ENCODE data around the gene SAPCD2.

SAPCD2 gene

GRCh38 chr9:137087409-137087925 is 17.1 kb upstream of the SAPCD2 start:
- H3K4me3 ChIP-seq (ENCODE audit: low read length): peak overlapping the region; percentile 51; the same call in 1 of the 2 replicates
- 0 out of 2 replicates have a peak, but pooled peaks cover 3% of the 10 kb centered on the region for H3K36me3 ChIP-seq (ENCODE audit: control insufficient read depth, insufficient read depth, low read length)
- no peak overlapping the region for H3K27ac ChIP-seq (ENCODE audit: low read length)
- no peaks in the 10 kb centered on the region for H3K27me3 ChIP-seq (ENCODE audit: control insufficient read depth, insufficient read depth, low read length)
- WGBS (ENCODE audit: insufficient coverage, insufficient read length): no CpG with 5 or more reads among the region's 22 CpGs
- DNase-seq (ENCODE audit: low read depth, low spot score): no peak
- no peaks in the 10 kb centered on the region for H3K9me3 ChIP-seq (ENCODE audit: control insufficient read depth, insufficient read depth, low read length)
- H3K4me1 ChIP-seq (ENCODE audit: control insufficient read depth, insufficient read depth, low read length): no peaks in the 10 kb centered on the region; the same call in 1 of the 2 replicates

DNA sequence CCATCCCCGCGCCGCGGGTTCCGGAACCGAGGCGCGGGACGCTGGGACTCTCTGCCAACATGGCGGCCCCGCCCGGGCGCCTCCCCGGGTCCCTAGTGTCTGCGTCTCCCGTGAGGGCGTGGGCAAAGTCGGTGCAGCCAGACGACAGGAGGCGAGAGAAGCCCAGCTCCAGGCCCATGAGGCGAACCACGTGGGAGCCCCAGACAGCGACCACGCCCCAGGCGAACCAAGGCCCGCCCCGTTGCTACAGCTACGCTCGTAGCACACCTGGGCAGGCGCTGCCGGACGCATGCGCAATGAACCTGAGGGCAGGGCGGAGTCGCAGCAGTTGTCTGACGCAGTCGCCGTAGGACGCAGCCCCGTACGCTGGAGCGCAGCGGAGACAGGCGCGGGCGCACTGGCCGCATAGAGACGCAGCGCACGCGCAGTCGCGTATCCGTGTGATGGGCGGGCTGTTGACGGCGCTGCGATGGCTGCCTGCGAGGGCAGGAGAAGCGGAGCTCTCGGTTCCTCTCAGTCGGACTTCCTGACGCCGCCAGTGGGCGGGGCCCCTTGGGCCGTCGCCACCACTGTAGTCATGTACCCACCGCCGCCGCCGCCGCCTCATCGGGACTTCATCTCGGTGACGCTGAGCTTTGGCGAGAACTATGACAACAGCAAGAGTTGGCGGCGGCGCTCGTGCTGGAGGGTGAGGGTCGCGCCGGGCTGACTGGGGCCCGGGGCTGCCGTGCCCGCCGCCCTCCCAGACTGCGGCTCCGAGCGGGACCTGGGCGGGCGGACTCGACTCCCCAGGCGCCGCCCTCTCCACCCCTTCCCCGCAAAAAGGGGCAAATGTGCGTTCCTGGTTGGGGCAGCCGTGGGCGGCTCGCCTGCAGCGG is 16.4 kb upstream of the SAPCD2 start, which contains the start of gene MAN1B1:
Gene MAN1B1 (plus strand): TSS at position 455 of the 878 bp plus-strand sequence. CDS start 15 bp downstream, at position 470.
- Histone ChIP-seq H3K4me3 (ENCODE audit: low read length) (peak within 1 kb of the TSS; percentile 51; the same call in 1 of the 2 replicates), H3K4me1 (ENCODE audit: control insufficient read depth, insufficient read depth, low read length) (no peaks in the 10 kb centered on the region; the same call in 1 of the 2 replicates), H3K36me3 (ENCODE audit: control insufficient read depth, insufficient read depth, low read length) (0 out of 2 replicates have a peak, but pooled peaks cover 3% of the 10 kb centered on the region), H3K27ac (ENCODE audit: low read length) (no peak within 1 kb of the TSS), H3K9me3 (ENCODE audit: control insufficient read depth, insufficient read depth, low read length) (no peaks in the 10 kb centered on the region), H3K27me3 (ENCODE audit: control insufficient read depth, insufficient read depth, low read length) (no peaks in the 10 kb centered on the region)
- WGBS (ENCODE audit: insufficient coverage, insufficient read length): no CpG with 5 or more reads among the region's 101 CpGs
- peak; percentile 99 for DNase-seq (ENCODE audit: low read depth, low spot score)

DNA sequence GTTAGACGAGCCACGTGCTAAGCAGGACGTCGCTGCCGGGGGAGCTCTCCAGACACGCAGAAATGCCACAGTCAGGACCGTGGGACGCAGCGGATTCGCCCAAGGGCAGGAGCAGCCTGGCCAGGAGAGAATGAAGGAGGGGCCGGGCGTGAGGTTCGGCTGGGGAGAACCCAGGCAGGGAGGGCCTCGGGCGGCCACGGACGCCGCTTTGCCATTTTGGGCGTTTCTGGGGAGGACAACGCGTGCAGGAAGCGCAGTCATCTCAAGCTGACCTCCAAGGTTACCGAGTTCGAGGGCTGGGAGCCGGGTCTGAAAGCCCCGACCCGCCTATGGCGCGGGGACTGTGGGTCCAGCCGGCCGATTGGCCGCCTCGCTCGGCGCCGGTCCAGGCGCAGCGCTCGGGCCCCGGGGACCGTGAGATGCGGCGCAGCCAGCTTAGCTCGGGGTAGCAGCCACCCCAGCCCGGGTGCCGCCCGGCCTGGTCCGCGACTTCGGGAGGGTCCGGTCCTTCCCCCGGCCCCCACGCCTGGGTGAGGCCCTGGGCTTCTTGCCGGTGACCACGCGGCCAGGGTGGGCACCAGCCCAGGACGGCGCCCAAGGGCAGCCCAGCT is 15.7 kb upstream of the SAPCD2 start:
- H3K4me3 ChIP-seq (ENCODE audit: low read length): peak overlapping the region; percentile 44; the same call in 1 of the 2 replicates
- H3K27ac ChIP-seq (ENCODE audit: low read length): no peak overlapping the region
- no peaks in the 10 kb centered on the region for H3K9me3 ChIP-seq (ENCODE audit: control insufficient read depth, insufficient read depth, low read length)
- H3K27me3 ChIP-seq (ENCODE audit: control insufficient read depth, insufficient read depth, low read length): no peaks in the 10 kb centered on the region
- DNase-seq (ENCODE audit: low read depth, low spot score): no peak
- H3K36me3 ChIP-seq (ENCODE audit: control insufficient read depth, insufficient read depth, low read length): 0 out of 2 replicates have a peak, but pooled peaks cover under 1% of the 10 kb centered on the region
- no peaks in the 10 kb centered on the region; the same call in 1 of the 2 replicates for H3K4me1 ChIP-seq (ENCODE audit: control insufficient read depth, insufficient read depth, low read length)
- WGBS (ENCODE audit: insufficient coverage, insufficient read length): no CpG with 5 or more reads among the region's 58 CpGs

DNA sequence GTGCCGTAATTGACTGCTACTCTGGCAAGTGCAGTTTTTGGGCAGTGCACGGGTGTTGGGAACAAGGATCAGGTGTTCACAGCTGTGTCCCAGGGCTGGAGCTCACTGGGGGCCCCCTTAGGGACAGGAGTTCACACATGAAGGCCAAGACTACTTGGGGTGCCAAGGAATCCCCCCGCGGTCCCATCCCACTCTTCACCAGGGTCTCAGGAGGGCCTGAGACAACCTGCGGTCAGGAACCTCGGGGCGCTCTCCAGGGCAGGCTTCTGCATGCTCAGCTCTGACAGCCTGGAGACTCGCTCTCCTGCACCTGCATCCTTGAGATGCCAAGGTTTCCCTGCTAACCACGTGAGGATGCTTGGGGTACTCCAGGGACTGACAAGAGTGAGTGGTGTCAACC is 14.2 kb upstream of the SAPCD2 start:
- Histone ChIP-seq H3K27me3 (ENCODE audit: control insufficient read depth, insufficient read depth, low read length) (no peaks in the 10 kb centered on the region), H3K36me3 (ENCODE audit: control insufficient read depth, insufficient read depth, low read length) (no peaks in the 10 kb centered on the region), H3K4me3 (ENCODE audit: low read length) (no peak overlapping the region), H3K9me3 (ENCODE audit: control insufficient read depth, insufficient read depth, low read length) (no peaks in the 10 kb centered on the region), H3K4me1 (ENCODE audit: control insufficient read depth, insufficient read depth, low read length) (no peaks in the 10 kb centered on the region; the same call in 1 of the 2 replicates), H3K27ac (ENCODE audit: low read length) (no peak overlapping the region)
- WGBS (ENCODE audit: insufficient coverage, insufficient read length): no CpG with 5 or more reads among the region's 9 CpGs
- DNase-seq (ENCODE audit: low read depth, low spot score): no peak

DNA sequence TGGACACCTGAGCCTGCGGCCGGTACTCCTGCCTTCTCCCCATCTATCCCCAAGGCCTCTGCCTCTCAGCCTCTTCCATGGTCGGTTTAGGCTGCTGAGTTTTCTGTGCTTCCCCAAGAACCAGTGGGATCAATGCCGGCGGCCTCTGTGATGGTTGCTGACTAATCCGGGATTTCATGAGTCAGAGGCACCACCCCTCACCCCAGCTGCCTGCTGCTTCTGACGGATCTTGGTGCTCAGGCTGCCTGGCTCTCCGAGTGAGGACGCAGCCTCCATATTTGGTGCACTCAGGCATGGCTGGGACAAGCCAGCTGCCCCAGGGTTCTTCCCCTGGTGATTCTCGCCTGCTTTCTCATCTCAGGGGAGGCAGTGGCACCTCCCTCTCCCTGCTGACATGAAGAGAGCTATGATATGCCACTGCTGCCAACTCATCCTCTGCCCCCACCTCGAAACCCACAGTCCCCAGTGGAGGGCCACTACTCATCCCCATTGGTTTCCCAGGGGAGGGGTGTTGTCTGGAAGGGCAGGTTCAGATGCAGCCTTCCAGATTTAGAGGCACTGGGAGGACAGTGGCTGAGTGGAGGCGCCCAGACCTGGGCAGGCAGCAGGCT is 13.1 kb upstream of the SAPCD2 start:
- H3K9me3 ChIP-seq (ENCODE audit: control insufficient read depth, insufficient read depth, low read length): no peaks in the 10 kb centered on the region
- H3K27ac ChIP-seq (ENCODE audit: low read length): no peak overlapping the region
- peaks cover 4% of the 10 kb centered on the region; the same call in 1 of the 2 replicates for H3K27me3 ChIP-seq (ENCODE audit: control insufficient read depth, insufficient read depth, low read length)
- no peaks in the 10 kb centered on the region for H3K36me3 ChIP-seq (ENCODE audit: control insufficient read depth, insufficient read depth, low read length)
- H3K4me1 ChIP-seq (ENCODE audit: control insufficient read depth, insufficient read depth, low read length): peaks cover 3% of the 10 kb centered on the region
- no peak for DNase-seq (ENCODE audit: low read depth, low spot score)
- no CpG with 5 or more reads among the region's 12 CpGs for WGBS (ENCODE audit: insufficient coverage, insufficient read length)
- H3K4me3 ChIP-seq (ENCODE audit: low read length): no peak overlapping the region

DNA sequence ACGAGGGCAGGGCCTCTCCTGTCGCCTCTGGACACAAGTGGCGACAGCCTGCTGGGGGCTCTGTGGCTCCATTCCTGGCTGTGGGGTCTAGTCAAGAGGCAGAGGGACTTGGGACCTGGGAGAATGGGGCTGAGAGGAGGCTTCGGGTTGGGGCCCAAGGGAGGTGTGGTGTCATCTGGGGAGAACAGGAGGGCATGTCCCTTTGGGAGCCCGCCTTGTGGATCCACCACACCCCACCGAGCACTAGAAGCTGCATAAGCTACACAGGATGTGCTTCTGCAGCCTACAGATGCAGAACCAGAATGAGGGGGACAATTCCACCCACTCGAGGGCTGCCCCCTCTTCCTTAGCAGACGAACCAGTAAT is 12.6 kb upstream of the SAPCD2 start:
- Histone ChIP-seq H3K4me3 (ENCODE audit: low read length) (no peak overlapping the region), H3K9me3 (ENCODE audit: control insufficient read depth, insufficient read depth, low read length) (no peaks in the 10 kb centered on the region), H3K27me3 (ENCODE audit: control insufficient read depth, insufficient read depth, low read length) (peaks cover 10% of the 10 kb centered on the region; the same call in 1 of the 2 replicates), H3K36me3 (ENCODE audit: control insufficient read depth, insufficient read depth, low read length) (no peaks in the 10 kb centered on the region), H3K4me1 (ENCODE audit: control insufficient read depth, insufficient read depth, low read length) (peaks cover 6% of the 10 kb centered on the region), H3K27ac (ENCODE audit: low read length) (no peak overlapping the region)
- DNase-seq (ENCODE audit: low read depth, low spot score): no peak
- no CpG with 5 or more reads among the region's 8 CpGs for WGBS (ENCODE audit: insufficient coverage, insufficient read length)

DNA sequence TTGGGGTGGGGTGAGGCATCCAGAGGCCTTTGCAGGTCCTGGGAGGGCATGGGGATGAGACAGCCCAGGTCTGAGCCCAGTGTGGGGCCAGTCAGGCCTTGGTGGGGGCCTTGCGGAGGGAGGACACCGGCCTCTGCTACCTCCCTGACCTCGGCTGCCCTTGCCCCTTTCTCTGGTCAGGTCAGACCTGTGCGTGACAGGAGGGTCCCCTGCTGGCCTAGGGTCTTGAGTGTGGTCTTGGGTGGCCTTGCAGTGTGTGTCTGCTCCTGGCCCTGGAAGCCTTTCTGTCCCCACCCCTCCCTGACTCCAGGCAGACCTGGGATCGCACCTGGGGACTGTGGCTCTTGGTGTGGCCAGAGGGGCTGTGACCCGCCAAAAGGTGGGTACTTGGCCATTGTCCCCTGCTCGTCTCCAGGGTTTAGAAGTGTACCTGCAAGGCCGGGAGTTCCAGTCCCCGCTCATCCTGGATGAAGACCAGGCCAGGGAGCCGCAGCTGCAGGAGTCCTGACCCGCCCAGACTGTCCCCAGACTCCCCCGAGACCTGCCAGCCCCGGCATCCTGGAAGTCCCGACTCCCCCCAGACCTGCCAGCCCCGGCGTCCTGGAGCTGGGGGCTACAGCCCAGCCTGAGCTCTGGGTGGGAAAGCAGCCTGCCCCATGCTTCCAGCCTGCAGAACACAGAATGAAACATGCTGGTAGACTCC is 12.0 kb upstream of the SAPCD2 start:
- Histone ChIP-seq H3K27ac (ENCODE audit: low read length) (no peak overlapping the region), H3K36me3 (ENCODE audit: control insufficient read depth, insufficient read depth, low read length) (no peaks in the 10 kb centered on the region), H3K4me1 (ENCODE audit: control insufficient read depth, insufficient read depth, low read length) (peaks cover 6% of the 10 kb centered on the region), H3K9me3 (ENCODE audit: control insufficient read depth, insufficient read depth, low read length) (no peaks in the 10 kb centered on the region), H3K4me3 (ENCODE audit: low read length) (no peak overlapping the region), H3K27me3 (ENCODE audit: control insufficient read depth, insufficient read depth, low read length) (peaks cover 13% of the 10 kb centered on the region; the same call in 1 of the 2 replicates)
- no peak for DNase-seq (ENCODE audit: low read depth, low spot score)
- WGBS (ENCODE audit: insufficient coverage, insufficient read length): no CpG with 5 or more reads among the region's 16 CpGs

DNA sequence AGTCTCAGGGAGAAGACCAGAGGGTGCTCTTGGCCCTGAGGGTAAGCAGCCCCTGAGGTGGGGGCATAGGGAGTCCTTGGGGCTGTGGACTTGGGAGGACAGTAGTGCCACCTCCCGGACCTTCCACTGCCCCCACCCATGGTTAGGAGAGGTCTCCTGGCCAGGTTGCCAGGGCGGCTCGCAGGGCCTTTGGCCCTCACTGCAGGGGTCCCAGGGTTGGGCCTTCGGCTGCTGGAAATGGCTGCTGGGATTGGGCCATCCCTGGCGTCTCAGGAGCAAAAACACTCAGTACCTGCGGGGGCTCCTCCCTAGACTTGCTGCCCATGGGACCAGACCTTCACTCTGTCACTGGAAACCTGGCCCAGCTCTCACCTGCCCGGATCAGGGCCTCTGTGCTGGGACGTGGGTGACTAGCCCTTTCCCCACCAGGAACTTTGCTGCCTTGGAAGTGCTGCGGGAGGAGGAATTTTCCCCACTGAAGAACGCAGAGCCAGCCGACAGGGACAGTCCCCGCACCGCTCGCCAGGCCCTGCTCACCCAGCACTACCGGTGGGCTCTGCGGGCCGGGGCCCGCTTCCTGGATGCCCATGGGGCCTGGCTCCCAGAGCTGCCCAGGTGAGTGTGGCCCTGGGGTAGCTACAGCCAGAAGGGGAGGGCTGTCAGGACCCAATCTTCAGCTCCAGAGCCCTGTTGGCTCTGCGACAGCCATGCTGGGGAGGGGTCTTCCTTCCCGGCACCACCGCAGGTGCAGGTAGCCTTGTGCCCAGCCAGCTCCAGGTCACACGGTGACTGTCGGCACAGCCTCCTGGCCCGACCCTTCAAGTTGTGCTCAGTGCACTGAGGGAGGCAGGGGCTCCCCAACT is 10.1 kb upstream of the SAPCD2 start:
- H3K36me3 ChIP-seq (ENCODE audit: control insufficient read depth, insufficient read depth, low read length): no peaks in the 10 kb centered on the region
- H3K27me3 ChIP-seq (ENCODE audit: control insufficient read depth, insufficient read depth, low read length): peaks cover 13% of the 10 kb centered on the region; the same call in 1 of the 2 replicates
- DNase-seq (ENCODE audit: low read depth, low spot score): no peak
- no peak overlapping the region for H3K27ac ChIP-seq (ENCODE audit: low read length)
- H3K4me3 ChIP-seq (ENCODE audit: low read length): no peak overlapping the region
- no peaks in the 10 kb centered on the region for H3K9me3 ChIP-seq (ENCODE audit: control insufficient read depth, insufficient read depth, low read length)
- H3K4me1 ChIP-seq (ENCODE audit: control insufficient read depth, insufficient read depth, low read length): peaks cover 6% of the 10 kb centered on the region
- no CpG with 5 or more reads among the region's 24 CpGs for WGBS (ENCODE audit: insufficient coverage, insufficient read length)

- H3K36me3 ChIP-seq (ENCODE audit: control insufficient read depth, insufficient read depth, low read length): no peaks in the 10 kb centered on the region
- H3K27me3 ChIP-seq (ENCODE audit: control insufficient read depth, insufficient read depth, low read length): peaks cover 13% of the 10 kb centered on the region; the same call in 1 of the 2 replicates
- DNase-seq (ENCODE audit: low read depth, low spot score): no peak
- no peaks in the 10 kb centered on the region for H3K9me3 ChIP-seq (ENCODE audit: control insufficient read depth, insufficient read depth, low read length)
- no peak overlapping the region for H3K4me3 ChIP-seq (ENCODE audit: low read length)
- H3K4me1 ChIP-seq (ENCODE audit: control insufficient read depth, insufficient read depth, low read length): peaks cover 9% of the 10 kb centered on the region
- H3K27ac ChIP-seq (ENCODE audit: low read length): no peak overlapping the region
- WGBS (ENCODE audit: insufficient coverage, insufficient read length): no CpG with 5 or more reads among the region's 13 CpGs
Measured at GRCh38 chr9:137079401-137079787, 9.0 kb upstream of the SAPCD2 start.
